ENCODE results near the gene GOLPH3.
A peak's percentile ranks its signal among the peaks of the same experiment; 100 is the strongest.
"Not testable (repeated sequence)": the region's sequence is repeated elsewhere in the genome, so short reads cannot be mapped to it uniquely, and the experiment has no call there.

Gene GOLPH3

DNA sequence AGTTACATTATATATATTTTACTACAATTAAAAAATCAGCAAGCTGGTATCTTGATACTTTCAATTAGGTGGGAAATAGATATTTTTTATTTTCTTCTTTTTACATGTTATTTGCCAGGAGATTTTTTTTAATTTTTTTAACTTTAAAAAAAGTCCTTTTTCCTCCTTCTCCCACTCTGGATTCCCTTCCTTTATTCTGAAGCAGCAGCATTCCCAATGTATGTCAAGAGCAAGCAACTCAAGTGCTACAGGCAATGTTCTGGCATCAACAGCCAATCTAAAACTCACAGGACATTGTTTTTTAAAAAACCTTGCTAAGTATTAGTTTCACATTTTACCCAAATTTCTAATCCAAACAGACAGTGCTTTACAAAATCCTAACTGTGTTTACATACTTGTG is 41.4 kb downstream of the GOLPH3 start:
- DNase-seq: no peak

DNA sequence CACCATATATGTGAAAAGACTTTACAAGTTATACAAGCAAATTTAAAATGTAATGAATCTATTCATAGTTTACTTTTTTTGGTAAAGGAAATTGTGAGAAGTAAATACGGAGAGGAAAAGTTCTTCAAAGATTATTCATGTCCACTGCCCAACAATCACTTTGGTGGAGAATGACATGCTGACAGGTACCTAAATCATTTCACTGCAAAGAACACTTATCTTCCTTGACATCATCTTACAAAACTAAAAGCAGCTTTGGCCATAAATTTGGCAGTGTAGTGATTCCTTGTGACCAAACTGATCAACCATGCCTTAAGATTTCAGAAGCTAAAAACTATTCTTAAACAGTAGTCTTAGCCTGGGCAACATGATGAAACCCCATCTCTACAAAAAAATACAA is 42.5 kb downstream of the GOLPH3 start:
- DNase-seq: no peak

DNA sequence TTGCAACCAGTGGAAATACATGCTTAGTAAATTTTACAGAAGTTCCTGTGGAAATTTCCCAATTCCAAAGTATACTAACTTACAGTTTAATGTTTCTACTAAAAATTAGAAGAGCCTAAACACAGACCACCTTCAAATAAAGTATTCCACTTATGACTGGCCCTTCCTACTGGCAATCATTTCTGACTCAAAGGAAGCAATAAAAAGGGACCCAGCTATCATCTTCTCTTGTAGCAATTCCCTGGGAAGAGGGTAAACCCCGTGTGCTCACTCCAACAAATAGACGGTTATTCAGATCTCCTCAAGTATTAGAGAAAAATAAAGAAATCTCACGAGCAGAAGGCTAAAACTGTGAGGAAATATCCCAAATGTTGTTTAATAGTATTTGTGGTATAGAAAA is 43.3 kb downstream of the GOLPH3 start:
- no peak for DNase-seq

DNA sequence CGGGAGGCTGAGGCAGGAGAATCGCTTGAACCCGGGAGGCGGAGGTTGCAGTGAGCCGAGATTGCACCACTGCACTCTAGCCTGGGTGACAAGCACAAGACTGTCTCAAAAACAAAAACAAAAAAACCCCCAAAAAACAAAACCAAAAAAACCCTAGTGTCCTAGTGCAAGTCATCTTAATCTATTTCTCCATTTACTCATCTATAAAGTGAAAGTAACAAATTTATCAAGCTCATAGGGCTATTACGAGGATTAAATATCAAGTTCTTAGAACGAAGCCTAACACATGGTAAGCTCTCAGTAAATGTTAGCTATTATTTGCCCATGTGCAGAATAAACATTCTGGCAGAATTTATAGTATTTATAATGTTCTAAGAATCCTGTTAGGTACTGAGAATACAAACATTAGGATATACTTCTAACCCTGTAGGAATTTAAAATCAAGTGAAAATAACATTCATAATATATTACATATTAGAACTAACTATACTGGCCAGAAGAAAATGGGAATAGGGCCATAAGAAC is 45.0 kb downstream of the GOLPH3 start:
- DNase-seq: no peak

DNA sequence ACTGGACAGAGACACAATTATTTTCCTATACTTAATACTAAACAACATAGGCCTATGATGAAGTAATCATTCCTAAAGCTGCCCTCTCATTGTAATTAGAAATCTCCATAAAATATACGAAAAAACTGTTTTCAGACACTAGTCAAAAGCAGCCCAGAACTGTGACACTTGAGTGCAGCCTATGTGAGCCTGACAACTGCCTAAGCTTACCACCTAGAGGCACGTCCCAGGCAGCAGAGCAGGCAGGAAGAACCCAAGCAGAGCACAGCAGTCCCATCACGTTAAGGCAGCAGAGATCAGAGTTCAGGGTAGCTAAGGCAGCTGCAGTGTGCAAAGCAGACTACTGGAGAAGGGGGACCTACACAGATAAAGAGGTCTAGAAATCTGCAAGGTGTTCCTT is 46.4 kb downstream of the GOLPH3 start:
- DNase-seq: no peak

DNA sequence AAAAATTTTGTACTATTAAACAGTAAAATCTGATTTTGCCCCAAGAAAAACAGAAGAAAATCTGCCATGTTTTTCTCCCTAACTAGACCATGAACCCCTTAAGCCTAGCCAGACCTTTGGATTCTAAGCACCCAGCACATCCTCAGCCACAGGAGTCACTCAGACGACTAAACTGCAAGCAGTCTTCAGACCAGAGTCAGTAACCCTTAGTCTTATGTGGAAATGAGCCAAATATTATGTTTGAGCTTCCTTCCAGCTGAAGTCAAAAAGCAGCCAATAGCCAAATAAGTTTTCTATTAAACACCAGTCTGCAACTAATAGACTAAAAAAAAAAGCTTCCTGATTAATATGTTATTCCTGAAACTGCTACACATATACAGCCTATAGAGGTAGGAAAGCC is 47.4 kb downstream of the GOLPH3 start:
- DNase-seq: no peak

DNA sequence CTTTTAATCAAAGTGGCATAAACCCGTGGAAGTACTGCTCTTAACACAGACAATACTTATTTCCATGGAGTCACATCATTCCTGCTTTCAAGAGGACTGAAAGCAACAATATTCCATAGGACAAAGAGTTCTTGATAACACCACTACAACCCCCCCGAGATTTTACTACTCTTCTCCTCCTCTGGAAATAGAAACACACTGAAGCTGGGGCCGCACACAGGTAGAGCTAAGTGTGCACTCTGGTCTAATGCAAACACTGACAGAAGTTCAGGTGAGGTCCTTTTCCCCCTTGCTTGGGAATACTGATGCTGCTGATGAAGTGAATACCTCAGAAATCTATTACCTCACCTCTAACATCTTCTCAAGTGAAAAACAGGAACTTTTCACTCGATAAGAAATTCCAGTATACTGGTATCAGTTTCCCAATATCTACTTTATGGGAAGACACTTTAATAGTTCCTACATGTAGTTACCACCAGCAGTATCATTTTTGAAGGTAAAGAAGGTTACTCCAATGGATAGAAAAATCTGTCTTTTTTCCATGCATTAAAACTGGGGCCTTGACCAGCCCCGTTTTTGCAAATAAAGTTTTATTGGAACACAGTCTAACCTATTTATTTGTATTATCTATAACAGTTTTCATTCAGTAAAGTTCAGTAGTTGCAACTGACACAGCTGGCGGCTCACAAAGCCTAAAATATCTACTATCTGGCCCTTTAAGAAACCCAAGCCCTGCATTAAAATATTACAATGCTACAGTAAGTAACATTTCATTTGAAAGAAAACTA is 50.0 kb downstream of the GOLPH3 start:
- DNase-seq: no peak

DNA sequence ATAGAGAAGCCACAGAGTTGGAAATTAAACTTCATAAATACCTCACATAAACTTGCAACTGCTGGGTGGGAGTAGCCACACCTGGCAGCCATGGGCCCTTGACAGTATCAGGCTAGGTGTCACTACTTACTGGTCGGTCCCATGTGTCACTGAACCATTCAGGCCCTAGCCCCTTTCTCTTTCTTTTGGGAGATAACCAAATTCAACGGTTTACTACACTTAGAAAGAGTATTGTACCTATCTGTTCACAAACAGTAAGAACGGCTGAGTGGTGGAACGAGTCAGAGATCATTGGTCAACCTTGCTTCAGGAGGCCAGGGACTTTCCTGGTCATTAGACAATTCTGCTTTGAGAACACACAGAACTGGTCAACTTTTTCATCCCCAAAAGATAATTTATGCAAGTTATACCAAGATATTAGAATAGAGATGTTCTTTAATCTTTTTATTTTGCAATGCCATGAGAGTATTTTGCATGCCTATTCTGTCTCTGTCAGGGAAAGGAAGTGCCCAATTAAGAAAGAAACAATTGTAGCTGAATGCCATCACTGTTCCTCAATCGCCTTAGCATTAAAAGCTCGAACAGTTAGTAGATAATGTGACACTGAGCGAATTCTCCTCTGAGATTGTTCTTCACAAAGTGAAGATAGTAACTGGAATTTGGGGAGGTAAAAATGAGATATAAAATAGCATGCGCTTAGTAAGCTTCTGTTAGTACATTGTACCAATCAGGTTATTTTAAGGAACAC is 50.9 kb downstream of the GOLPH3 start:
- no peak for DNase-seq

DNA sequence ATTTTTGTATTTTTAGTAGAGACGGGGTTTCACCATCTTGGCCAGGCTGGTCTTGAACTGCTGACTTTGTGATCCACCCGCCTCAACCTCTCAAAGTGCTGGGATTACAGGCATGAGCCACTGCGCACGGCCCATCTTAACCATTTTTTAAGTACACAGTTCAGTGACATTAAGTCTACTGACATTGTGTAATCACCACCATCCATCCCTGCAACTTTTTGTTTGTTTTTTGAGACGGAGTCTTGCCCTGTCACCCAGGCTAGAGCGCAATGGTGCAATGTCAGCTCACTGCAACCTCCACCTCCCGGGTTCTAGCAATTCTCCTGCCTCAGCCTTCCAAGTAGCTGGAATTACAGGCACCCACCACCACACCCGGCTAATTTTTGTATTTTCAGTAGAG is 55.2 kb downstream of the GOLPH3 start:
- DNase-seq: not testable (repeated sequence)

DNA sequence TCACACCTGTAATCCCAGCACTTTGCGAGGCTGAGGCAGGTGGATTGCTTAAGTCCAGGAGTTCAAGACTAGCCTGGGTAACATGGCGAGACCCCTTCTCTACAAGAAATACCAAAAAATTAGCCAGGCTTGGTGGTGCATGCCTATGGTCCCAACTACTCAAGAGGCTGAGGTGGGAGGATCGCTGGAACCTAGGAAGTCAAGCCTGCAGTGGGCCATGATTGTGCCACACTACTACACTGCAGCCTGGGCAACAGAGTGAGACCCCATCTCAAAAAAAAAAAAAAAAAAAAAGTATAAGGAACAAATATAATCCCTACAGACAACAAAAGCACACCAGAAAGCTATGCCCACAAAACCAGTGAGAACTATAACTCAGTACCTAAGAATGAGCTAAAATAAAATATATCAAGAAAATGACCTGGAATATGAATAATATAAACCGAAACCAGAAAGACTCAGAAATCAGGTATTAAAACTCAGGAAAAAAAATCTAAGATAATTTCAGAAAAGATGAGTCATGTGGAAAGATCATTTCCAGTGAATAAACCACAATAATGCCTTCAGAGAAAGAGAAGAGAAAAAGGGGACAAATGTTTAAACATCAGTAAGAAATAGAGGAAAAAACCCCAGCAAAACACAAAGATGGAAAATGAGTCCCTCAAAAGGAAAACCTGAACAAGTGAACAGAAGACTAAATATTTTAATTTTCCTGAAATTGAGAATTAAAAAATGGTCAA is 57.4 kb downstream of the GOLPH3 start:
- no peak for DNase-seq

DNA sequence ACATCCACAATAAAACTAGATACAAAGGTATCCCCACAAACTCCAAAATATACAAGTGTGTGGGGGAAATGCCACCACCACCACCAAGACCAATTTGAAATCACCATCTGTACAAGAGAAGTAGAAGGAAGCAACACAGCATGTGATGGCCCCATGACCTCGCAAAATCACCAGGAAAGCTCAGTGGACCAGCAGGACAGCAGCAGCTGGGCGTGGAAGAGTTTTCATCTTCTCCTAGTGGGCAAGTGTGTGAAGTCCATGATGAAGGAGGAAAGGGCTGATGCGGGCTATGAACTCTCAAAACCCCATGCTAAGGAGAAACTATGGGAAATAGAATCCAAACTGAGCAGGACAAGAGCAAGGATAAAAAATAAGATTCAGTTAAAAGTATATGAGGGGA is 58.1 kb downstream of the GOLPH3 start:
- DNase-seq: peak in 1 of 3 experiments; percentile 8

DNA sequence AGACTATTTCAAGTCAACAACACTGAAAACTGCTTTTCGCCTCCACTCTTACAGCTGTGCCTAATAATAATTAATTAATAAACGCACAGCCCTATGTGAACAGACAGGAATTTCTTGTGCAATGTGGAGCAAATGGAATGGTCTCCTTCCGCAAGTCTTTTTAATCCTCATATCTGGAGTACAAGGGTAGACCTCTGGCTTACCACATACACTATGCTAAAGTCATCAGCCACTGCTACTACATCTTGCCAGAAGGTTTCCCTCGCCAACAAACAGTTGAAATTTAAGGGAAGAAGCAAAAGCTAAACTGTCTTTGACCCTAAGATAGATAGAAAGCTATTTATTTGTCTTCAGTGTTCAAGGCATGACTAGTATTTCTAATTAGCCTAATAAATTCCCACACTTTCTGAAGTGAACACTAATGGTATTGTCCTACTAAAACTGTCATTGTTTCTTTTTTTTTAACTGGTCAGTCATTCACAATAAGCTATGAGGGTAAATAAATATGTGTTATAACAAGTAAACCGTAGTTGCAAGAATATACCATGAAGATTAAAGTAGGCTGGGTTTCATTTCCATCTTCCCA is 63.9 kb downstream of the GOLPH3 start:
- DNase-seq: no peak

DNA sequence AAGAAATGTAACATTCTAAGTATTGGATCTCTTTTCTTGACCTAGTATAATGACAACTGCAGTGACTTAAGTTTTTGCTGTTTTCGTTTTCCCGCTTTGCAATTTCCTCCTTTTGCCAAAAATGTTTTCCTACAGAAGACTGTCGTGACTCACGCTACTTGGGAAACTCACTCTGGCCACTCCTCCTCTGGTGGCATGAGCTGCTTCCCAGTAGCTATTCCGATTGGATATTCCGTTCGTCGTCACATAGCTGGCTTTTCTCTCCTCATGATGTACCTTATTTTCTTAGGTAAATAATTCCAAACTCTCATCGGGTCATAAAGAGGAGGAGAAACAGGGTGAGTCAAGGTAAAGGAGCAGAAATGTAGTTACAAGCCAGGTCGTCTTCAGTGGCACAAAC is 64.9 kb downstream of the GOLPH3 start:
- DNase-seq: no peak

DNA sequence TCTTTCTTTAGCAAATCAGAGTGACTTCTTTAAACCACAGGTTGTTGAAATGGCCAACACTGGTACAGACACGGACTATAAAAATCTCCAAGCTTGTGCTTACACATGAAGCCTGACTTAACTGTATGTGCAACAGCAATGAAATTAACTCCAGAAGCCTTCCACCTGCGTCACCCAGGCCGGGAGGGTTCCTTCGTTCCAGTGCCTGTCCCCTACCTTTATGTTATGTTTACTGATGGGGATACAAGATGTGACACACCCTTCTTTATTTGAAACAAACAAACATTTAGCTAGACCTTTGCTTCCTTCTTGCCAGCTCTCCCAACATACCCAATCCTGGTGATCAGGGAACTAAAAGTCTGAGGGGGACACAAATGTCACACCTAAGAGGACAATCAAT is 66.0 kb downstream of the GOLPH3 start:
- DNase-seq: no peak

DNA sequence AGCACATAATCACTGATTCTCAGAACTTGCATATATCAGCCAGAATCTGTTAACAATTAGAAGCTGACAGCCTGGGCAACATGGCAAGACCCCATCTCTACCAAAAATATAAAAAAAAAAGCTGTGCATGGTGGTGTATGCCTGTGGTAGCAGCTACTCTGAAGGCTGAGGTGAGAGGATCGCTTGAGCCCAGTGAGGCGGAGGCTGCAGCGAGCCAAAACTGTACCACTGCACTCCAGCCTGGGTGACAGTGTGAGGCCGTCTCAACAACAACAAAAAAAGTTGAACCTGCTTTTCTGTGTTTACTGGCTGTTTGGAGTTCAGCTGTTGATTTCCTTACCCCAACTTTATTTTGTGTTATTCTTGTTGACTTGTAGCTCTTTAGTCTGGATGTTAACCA is 66.8 kb downstream of the GOLPH3 start:
- no peak for DNase-seq

DNA sequence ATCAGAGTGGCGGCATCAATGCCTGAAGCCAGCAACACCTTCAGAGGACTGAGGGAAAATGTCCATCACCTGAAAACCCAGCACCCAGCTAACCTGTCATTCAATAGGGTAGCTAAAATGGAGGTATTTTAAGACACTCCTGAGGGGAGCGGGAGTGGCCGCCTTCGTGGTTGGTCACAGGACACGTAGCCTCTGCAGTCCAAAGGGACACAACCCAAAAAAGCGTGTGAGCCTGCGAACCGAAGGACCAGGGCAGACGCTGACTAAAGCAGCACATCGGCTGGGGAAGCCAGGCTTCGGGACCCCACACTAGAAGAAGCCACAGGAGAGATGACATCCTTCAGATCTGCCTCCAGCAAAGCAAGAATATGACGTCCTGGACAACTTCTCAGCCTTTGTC is 70.6 kb downstream of the GOLPH3 start:
- DNase-seq: no peak

DNA sequence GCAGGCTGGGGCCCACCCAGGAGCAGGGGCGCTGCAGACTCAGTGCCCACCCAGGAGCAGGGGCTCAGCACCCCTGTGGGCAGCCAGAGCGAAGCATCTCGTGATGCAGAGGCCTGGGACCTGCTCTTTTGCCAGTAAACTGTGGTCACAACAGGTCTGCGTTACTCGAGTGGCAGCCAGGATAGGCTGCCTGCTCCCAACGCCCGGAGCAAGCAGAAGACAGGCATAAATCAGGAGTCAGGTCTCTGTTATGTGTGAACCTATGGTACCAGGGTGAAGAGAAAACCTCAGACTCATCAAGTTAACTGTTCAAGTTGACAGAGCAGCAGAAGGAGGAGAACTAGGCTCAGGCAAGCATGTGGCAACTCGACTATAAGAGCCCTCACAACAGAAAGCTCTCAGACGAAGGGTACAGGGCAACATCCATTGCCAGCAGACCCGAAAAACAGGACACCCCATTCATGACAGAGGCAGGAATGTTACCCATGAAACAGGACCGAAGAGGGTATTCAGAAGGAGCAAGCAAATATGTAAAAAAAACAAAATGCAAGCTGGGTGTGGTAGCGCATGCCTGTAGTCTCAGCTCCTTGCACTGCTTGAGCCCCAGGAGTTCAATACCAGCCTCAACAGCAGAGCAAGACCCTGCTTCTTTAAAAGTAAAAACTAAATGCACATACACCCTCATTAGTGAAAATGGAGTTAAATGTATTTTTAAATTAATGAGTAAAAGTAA is 71.7 kb downstream of the GOLPH3 start:
- no peak for DNase-seq

DNA sequence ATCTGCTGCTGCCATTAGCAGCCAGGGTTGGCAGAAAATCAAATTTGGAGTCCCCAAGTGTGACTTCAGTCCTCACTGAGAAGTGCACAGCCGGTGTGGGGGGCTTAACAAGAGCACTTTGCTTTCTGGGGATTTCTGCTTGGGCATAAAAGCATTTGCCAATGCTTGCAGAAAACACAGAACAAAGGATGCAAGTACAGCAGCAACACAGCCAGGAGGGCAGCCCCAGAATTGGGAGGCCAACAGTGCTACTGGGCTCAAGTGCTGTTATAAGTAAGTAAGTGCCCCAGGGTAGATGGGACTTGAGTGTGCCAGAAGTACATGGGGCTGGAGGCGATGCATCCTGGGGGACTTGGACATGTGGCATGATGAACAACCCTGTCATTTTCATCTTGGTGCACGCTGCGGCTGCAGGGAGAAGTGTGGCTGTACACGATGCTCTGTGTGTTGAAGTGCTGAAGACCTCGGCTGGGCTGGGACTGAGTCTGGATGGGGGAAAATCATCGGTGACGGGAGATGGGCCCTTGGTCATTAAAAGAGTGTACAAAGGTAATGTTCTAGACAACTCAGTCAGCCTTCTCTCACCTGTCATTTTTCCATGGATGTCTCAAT is 73.3 kb downstream of the GOLPH3 start:
- DNase-seq: no peak

DNA sequence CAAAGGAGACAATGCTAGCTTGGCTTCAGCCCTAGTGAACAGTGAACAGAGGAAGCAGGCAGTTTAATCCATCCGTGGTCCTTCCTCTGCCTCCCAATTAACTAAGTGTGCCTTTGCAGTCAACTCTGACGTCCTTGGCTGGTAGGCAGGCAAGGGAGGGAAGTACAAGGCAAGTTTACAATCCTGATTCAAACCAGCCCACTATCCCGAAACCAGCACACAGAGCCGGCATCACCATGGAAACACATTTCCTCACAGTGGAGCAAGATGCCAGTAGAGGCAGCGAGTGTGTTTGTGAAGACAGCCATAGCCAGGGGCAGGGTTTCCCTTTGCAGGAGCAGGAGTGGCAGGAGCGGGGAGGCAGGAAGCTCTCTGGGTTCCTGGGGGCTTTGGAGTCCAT is 73.9 kb downstream of the GOLPH3 start:
- no peak for DNase-seq

DNA sequence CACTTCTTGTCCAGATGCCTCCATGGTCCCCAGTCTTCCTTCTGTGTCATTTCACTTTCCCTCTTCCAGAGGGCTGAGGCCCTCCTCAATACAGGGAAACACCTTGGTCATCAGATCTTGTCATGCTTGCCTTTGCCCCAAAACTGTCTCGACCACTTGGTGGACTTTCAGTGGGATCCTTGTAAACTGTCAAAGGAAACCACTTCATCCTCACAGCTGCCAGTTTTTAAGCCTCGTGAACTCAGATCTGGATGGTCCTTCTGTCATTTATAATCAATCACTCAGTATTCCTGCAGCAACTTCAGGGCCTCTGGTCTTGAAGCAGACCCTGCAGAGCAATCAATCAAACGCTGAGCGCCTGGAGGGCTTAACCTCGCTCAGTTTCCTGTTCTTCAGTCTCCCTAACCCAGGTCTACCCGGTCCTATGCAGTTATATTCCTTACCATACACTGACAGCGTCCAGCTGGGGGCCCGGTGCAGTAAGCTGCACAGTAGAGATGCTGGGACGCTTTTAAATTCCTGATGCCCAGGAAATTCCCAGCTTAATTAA is 74.6 kb downstream of the GOLPH3 start:
- DNase-seq: no peak

DNA sequence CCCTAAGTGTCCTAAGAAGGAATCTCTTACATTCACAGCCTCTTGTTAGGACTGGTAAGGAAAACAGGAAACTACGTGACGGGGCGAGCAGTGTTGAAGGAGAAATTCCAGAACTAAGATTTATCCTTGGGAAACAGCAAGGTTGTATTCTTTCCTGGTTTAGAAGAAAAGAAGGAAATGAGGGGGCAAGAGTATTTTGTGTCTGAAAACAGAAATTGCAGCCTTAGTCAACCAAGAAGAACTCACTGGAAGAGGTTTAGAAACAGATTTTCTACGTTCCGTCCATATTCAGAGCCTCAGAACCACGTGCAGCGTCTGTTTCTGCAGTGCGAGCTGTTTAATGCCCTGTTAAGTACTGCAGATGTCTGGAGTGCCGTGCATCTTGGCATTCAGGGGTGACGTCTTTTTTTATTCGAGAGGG is 75.2 kb downstream of the GOLPH3 start:
- DNase-seq: no peak

DNA sequence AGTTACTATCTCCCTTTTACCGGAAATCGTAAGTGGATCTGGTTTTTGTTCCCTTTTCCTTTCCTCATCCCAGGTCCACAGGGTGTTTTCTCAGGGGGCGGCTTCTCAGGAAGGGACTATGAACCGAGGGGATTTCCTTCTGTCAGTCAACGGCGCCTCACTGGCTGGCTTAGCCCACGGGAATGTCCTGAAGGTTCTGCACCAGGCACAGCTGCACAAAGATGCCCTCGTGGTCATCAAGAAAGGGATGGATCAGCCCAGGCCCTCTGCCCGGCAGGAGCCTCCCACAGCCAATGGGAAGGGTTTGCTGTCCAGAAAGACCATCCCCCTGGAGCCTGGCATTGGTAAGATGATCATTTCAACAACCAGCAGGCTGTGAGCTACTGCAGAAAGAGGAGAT is 75.8 kb downstream of the GOLPH3 start:
- no peak for DNase-seq
